CD4-positive, CD25-positive, alpha-beta regulatory T cell (primary cell): ENCODE measurements around the gene THEM5. TPM values are rescaled to one million over a fixed set of nuclear protein-coding genes. Genes with fewer than 3 reads are reported as not detected.
"Not testable (repeated sequence)": the region's sequence is repeated elsewhere in the genome, so short reads cannot be mapped to it uniquely, and the experiment has no call there.

Experiments used
- ATAC-seq, 2 donors: fragments of 150-1000 bp; cut with Tn5 transposase; one replicate each; pipeline ENCODE4 v1.10.0; 2021; ENCODE audit warnings: low read depth in 2 of 2, moderate number of reproducible peaks in 2 of 2, moderate library complexity in 1 of 2
- DNase-seq, 3 donors: peaks; one replicate each; pipeline versions ENCODE4 v3.0.0 to v3.0.0-alpha.2; 2012 to 2022; ENCODE audit warnings: mixed read lengths in 1 of 3
- H3K27ac ChIP-seq: one replicate; pipeline ENCODE4 v1.7.0; 2013; ENCODE audit warnings: mild to moderate bottlenecking, low read length; ENCODE audit not compliant: insufficient read depth, poor library complexity, severe bottlenecking
- H3K27me3 ChIP-seq: one replicate; pipeline ENCODE4 v1.7.0; 2013; ENCODE audit warnings: low read length; ENCODE audit not compliant: control insufficient read depth, insufficient read depth
- H3K36me3 ChIP-seq: one replicate; pipeline ENCODE4 v1.7.0; 2013; ENCODE audit warnings: mild to moderate bottlenecking, low read length, moderate library complexity; ENCODE audit not compliant: control insufficient read depth, insufficient read depth
- H3K4me1 ChIP-seq: 2 replicates; pipeline ENCODE4 v1.7.0; 2013; ENCODE audit warnings: mild to moderate bottlenecking, low read length; ENCODE audit not compliant: insufficient read depth, control insufficient read depth, poor library complexity, severe bottlenecking
- H3K4me3 ChIP-seq: one replicate; pipeline ENCODE4 v1.7.0; 2013; ENCODE audit warnings: low read depth, mild to moderate bottlenecking, low read length, moderate library complexity
- H3K9me3 ChIP-seq, 2 experiments: 1 replicate in 1 of 2; 2 replicates in 1 of 2; pipeline ENCODE4 v1.7.0; 2013; ENCODE audit warnings: low read length in 2 of 2, mild to moderate bottlenecking in 1 of 2, moderate library complexity in 1 of 2; ENCODE audit not compliant: control insufficient read depth in 2 of 2
- H3K27ac Mint-ChIP-seq, 3 donors: one replicate each; pipeline ENCODE4 v1.8.0; 2020 to 2022; ENCODE audit warnings: mild to moderate bottlenecking in 3 of 3, mixed read lengths in 3 of 3, moderate library complexity in 2 of 3
- H3K27me3 Mint-ChIP-seq: one replicate; pipeline ENCODE4 v1.8.0; 2022; ENCODE audit warnings: mild to moderate bottlenecking, mixed read lengths
- H3K36me3 Mint-ChIP-seq: one replicate; pipeline ENCODE4 v1.8.0; 2020; ENCODE audit warnings: mixed read lengths
- H3K4me1 Mint-ChIP-seq, 4 donors: one replicate each; pipeline ENCODE4 v1.8.0; 2020 to 2022; ENCODE audit warnings: mixed read lengths in 4 of 4, mild to moderate bottlenecking in 1 of 4
- H3K4me3 Mint-ChIP-seq, 4 donors: one replicate each; pipeline ENCODE4 v1.8.0; 2020 to 2022; ENCODE audit warnings: mild to moderate bottlenecking in 4 of 4, mixed read lengths in 4 of 4, moderate library complexity in 3 of 4
- H3K9me3 Mint-ChIP-seq, 7 donors: one replicate each; pipeline ENCODE4 v1.8.0; 2020 to 2022; ENCODE audit warnings: mixed read lengths in 7 of 7, mild to moderate bottlenecking in 3 of 7, moderate library complexity in 2 of 7
- polyA plus RNA-seq, 4 donors: library from polyadenylated mRNA; unstranded; fragments of 300-500 nt; fragmentation: Illumina TruSeq; gene quantifications; one replicate each; pipeline ENCODE4 v1.2.3, GENCODE V29; 2021
- total RNA-seq: library from RNA; stranded (reverse); gene quantifications from one replicate; pipeline ENCODE4 v1.2.3, GENCODE V29; 2022

THEM5 gene
- total and polyA plus RNA-seq, 5 donors from 2014 or later: 0.25 TPM; not detected in 4

- H3K27me3 Mint-ChIP-seq: no peaks in the 10 kb centered on the region
- peak overlapping the region in 3 of 4 donors; percentile 3 to 51 (median 16) for H3K4me3 Mint-ChIP-seq
- peaks cover 0 to 2% (median 0%) of the 10 kb centered on the region in 7 donors for H3K9me3 Mint-ChIP-seq
- Histone ChIP-seq H3K27ac (peak overlapping the region; percentile 24), H3K4me1 (peaks cover 16% of the 10 kb centered on the region), H3K27me3 (no peaks in the 10 kb centered on the region), H3K4me3 (no peak overlapping the region), H3K36me3 (peaks cover 76% of the 10 kb centered on the region), H3K9me3 (no peaks in the 10 kb centered on the region)
- ATAC-seq (peak in 1 of 2 donors; percentile 28), DNase-seq (no peak)
- peaks cover 47 to 66% (median 49%) of the 10 kb centered on the region in 4 donors for H3K4me1 Mint-ChIP-seq
- peaks cover 64% of the 10 kb centered on the region for H3K36me3 Mint-ChIP-seq
- peak overlapping the region; percentile 61 to 97 (median 89) for H3K27ac Mint-ChIP-seq
Measured at GRCh38 chr1:151891512-151891911, 38.0 kb upstream of the THEM5 start.

GRCh38 chr1:151888972-151889570 is 35.6 kb upstream of the THEM5 start:
- Histone ChIP-seq H3K4me3 (no peak overlapping the region), H3K9me3 (no peaks in the 10 kb centered on the region), H3K4me1 (peaks cover 12% of the 10 kb centered on the region), H3K36me3 (peaks cover 72% of the 10 kb centered on the region), H3K27ac (peak overlapping the region; percentile 23), H3K27me3 (no peaks in the 10 kb centered on the region)
- Mint-ChIP-seq H3K27me3 (no peaks in the 10 kb centered on the region), H3K36me3 (peaks cover 51% of the 10 kb centered on the region), H3K4me3 (peak overlapping the region in 1 of 4 donors; percentile 33), H3K27ac (peak overlapping the region; percentile 42 to 64 (median 53)), H3K4me1 (peaks cover 34 to 48% (median 39%) of the 10 kb centered on the region in 4 donors), H3K9me3 (peaks cover 0 to 2% (median 0%) of the 10 kb centered on the region in 7 donors)
- peak; percentile 40 to 50 for ATAC-seq
- peak in 2 of 3 donors; percentile 50 to 61 for DNase-seq

- Mint-ChIP-seq H3K36me3 (peaks cover 40% of the 10 kb centered on the region), H3K27ac (no peak overlapping the region), H3K4me1 (peaks cover 28 to 30% (median 29%) of the 10 kb centered on the region in 4 donors), H3K4me3 (no peak overlapping the region), H3K9me3 (peaks cover 0 to 2% (median 0%) of the 10 kb centered on the region in 7 donors), H3K27me3 (no peaks in the 10 kb centered on the region)
- Histone ChIP-seq H3K4me1 (peaks cover 10% of the 10 kb centered on the region), H3K27ac (no peak overlapping the region), H3K9me3 (no peaks in the 10 kb centered on the region), H3K36me3 (peaks cover 52% of the 10 kb centered on the region), H3K4me3 (no peak overlapping the region), H3K27me3 (no peaks in the 10 kb centered on the region)
- no peak for DNase-seq
- no peak for ATAC-seq
Measured at GRCh38 chr1:151887028-151887427, 33.5 kb upstream of the THEM5 start.

- Mint-ChIP-seq H3K4me1 (peaks cover 13 to 21% (median 18%) of the 10 kb centered on the region in 4 donors), H3K27me3 (no peaks in the 10 kb centered on the region), H3K4me3 (no peak overlapping the region), H3K36me3 (peaks cover 25% of the 10 kb centered on the region), H3K9me3 (no peaks in the 10 kb centered on the region), H3K27ac (no peak overlapping the region)
- no peak overlapping the region for H3K4me3 ChIP-seq
- ATAC-seq (no peak), DNase-seq (no peak)
- H3K36me3 ChIP-seq: peaks cover 42% of the 10 kb centered on the region
- no peak overlapping the region for H3K27ac ChIP-seq
- H3K9me3 ChIP-seq: no peaks in the 10 kb centered on the region
- no peaks in the 10 kb centered on the region for H3K27me3 ChIP-seq
- H3K4me1 ChIP-seq: no peaks in the 10 kb centered on the region
Measured at GRCh38 chr1:151885479-151885878, 32.0 kb upstream of the THEM5 start.

- H3K4me1 ChIP-seq, DNase-seq, H3K4me3 ChIP-seq, H3K9me3 Mint-ChIP-seq, H3K9me3 ChIP-seq, H3K27ac Mint-ChIP-seq, H3K4me3 Mint-ChIP-seq, H3K27me3 ChIP-seq, ATAC-seq, H3K27me3 Mint-ChIP-seq, H3K27ac ChIP-seq: not testable (repeated sequence)
- H3K36me3 ChIP-seq: peaks cover 40% of the 10 kb centered on the region
- peaks cover 11 to 21% (median 16%) of the 10 kb centered on the region in 4 donors for H3K4me1 Mint-ChIP-seq
- peaks cover 23% of the 10 kb centered on the region for H3K36me3 Mint-ChIP-seq
Measured at GRCh38 chr1:151884879-151885278, 31.4 kb upstream of the THEM5 start.

GRCh38 chr1:151884445-151884844 is 30.9 kb upstream of the THEM5 start:
- H3K27me3 Mint-ChIP-seq, H3K4me1 ChIP-seq, H3K4me3 Mint-ChIP-seq, DNase-seq, H3K4me3 ChIP-seq, H3K27me3 ChIP-seq, H3K9me3 ChIP-seq, ATAC-seq, H3K27ac Mint-ChIP-seq, H3K9me3 Mint-ChIP-seq, H3K27ac ChIP-seq: not testable (repeated sequence)
- peaks cover 10 to 21% (median 15%) of the 10 kb centered on the region in 4 donors for H3K4me1 Mint-ChIP-seq
- peaks cover 38% of the 10 kb centered on the region for H3K36me3 ChIP-seq
- peaks cover 23% of the 10 kb centered on the region for H3K36me3 Mint-ChIP-seq

GRCh38 chr1:151883898-151884297 is 30.4 kb upstream of the THEM5 start:
- not testable (repeated sequence) for H3K27me3 ChIP-seq, ATAC-seq, H3K4me1 ChIP-seq, H3K9me3 Mint-ChIP-seq, DNase-seq, H3K27ac Mint-ChIP-seq, H3K27ac ChIP-seq, H3K27me3 Mint-ChIP-seq, H3K4me3 ChIP-seq, H3K4me3 Mint-ChIP-seq, H3K9me3 ChIP-seq
- Mint-ChIP-seq H3K36me3 (peaks cover 23% of the 10 kb centered on the region), H3K4me1 (peaks cover 5 to 16% (median 9%) of the 10 kb centered on the region in 4 donors)
- peaks cover 36% of the 10 kb centered on the region for H3K36me3 ChIP-seq

- not testable (repeated sequence) for DNase-seq, H3K4me1 ChIP-seq, H3K27ac ChIP-seq, H3K4me3 ChIP-seq, H3K27me3 ChIP-seq, H3K9me3 Mint-ChIP-seq, H3K4me3 Mint-ChIP-seq, ATAC-seq, H3K27me3 Mint-ChIP-seq, H3K9me3 ChIP-seq
- H3K36me3 ChIP-seq: peaks cover 33% of the 10 kb centered on the region
- peak overlapping the region in 1 of 3 donors; percentile 84 for H3K27ac Mint-ChIP-seq
- H3K36me3 Mint-ChIP-seq: peaks cover 22% of the 10 kb centered on the region
- H3K4me1 Mint-ChIP-seq: peaks cover 8 to 13% (median 11%) of the 10 kb centered on the region in 4 donors
Measured at GRCh38 chr1:151882918-151883317, 29.4 kb upstream of the THEM5 start.
